ENCODE data around the gene FHIT. TPM values are rescaled to one million over a fixed set of nuclear protein-coding genes. Genes with fewer than 3 reads are reported as not detected.

The FHIT gene
- total and polyA plus RNA-seq, 4 donors: 2.1 to 14.7 (median 6.6) TPM

DNA sequence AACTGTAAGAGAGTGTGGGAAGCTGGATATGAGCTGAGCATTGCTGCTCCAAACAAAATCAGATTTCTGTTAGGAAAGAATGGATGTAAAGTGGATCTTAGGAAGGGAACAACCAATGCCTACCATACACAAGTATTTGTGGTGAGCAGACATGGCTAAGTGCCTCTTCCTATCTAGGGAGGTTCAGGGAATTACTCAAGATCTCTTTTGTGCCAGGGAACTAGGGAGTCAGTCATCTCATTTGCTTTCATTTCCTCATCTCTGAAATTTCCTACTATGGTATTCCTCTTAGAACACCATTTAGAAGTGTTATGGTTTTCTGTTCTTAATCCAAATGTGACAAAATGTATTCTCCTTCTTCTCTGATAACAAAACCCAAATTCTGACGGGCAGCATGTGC, 396.5 kb downstream of the FHIT start:
- DNase-seq (ENCODE audit: low spot score): no peak
- Histone ChIP-seq H3K4me3 (ENCODE audit: low read depth in 1 of 3, low read length in 3 of 3) (no peak overlapping the region), H3K4me1 (ENCODE audit: control insufficient read depth in 4 of 4, insufficient read depth in 4 of 4, low read length in 3 of 4) (no peaks in the 10 kb centered on the region), H3K36me3 (ENCODE audit: control insufficient read depth in 4 of 4, insufficient read depth in 3 of 4, low read depth in 1 of 4, low read length in 3 of 4) (no peaks in the 10 kb centered on the region), H3K27me3 (ENCODE audit: control insufficient read depth in 4 of 4, insufficient read depth in 4 of 4, low read length in 3 of 4) (no peaks in the 10 kb centered on the region), H3K9ac (ENCODE audit: low read depth in 1 of 2, low read length in 2 of 2) (no peak overlapping the region), H3K27ac (ENCODE audit: low read depth in 1 of 2, low read length in 2 of 2) (no peak overlapping the region), H3K9me3 (ENCODE audit: control insufficient read depth in 4 of 4, low read length in 3 of 4) (no peaks in the 10 kb centered on the region)
- TF ChIP-seq HNF4G (IDR thresholded peaks at IDR 0.05): no peak
- TF ChIP-seq ATF3 (IDR thresholded peaks at IDR 0.05): no peak
- no peak for TF ChIP-seq NR2F2 (IDR thresholded peaks at IDR 0.05)
- TF ChIP-seq RAD21 (IDR thresholded peaks at IDR 0.05): no peak
- TF ChIP-seq TAF1 (conservative IDR thresholded peaks at IDR 0.05): no peak
- 92% methylated on average over 1 of the region's 1 CpG for WGBS

DNA sequence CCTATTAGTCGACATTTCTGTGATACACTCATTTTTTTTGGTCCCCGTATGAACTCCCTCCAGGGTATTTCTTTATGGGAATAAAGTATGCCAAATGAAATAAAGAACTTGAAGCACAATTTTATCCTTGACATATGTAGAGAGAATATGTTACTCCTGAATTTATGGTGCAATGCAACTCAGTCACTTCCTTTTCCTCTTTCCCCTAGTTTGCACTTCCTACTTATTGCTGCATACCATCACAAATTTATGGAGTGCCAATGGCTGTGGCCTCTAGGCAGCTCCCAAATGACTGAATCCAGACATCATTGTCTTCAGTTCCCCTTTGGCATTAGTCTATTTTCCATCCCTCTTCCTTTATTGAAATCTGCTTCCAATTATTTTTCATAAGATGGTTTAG, 403.5 kb downstream of the FHIT start:
- Histone ChIP-seq H3K4me3 (ENCODE audit: low read depth in 1 of 3, low read length in 3 of 3) (no peak overlapping the region), H3K27me3 (ENCODE audit: control insufficient read depth in 4 of 4, insufficient read depth in 4 of 4, low read length in 3 of 4) (no peaks in the 10 kb centered on the region), H3K4me1 (ENCODE audit: control insufficient read depth in 4 of 4, insufficient read depth in 4 of 4, low read length in 3 of 4) (no peaks in the 10 kb centered on the region), H3K9ac (ENCODE audit: low read depth in 1 of 2, low read length in 2 of 2) (no peak overlapping the region), H3K36me3 (ENCODE audit: control insufficient read depth in 4 of 4, insufficient read depth in 3 of 4, low read depth in 1 of 4, low read length in 3 of 4) (no peaks in the 10 kb centered on the region), H3K27ac (ENCODE audit: low read depth in 1 of 2, low read length in 2 of 2) (no peak overlapping the region), H3K9me3 (ENCODE audit: control insufficient read depth in 4 of 4, low read length in 3 of 4) (no peaks in the 10 kb centered on the region)
- DNase-seq (ENCODE audit: low spot score): no peak
- WGBS: 63% methylated on average over 2 of the region's 2 CpGs
- TF ChIP-seq HNF4A (conservative IDR thresholded peaks at IDR 0.05) (no peak), NR2F2 (IDR thresholded peaks at IDR 0.05) (no peak), GABPA (IDR thresholded peaks at IDR 0.05 in 1 of 2, conservative IDR thresholded peaks at IDR 0.05 in 1 of 2) (no peak), HNF4G (IDR thresholded peaks at IDR 0.05) (no peak), CTCF (IDR thresholded peaks at IDR 0.05; ENCODE audit: low read depth, low read length, missing input control) (no peak), FOXA1 (IDR thresholded peaks at IDR 0.05) (no peak), SP1 (IDR thresholded peaks at IDR 0.05) (no peak), TAF1 (conservative IDR thresholded peaks at IDR 0.05) (no peak), RXRA (IDR thresholded peaks at IDR 0.05) (no peak)
- TF ChIP-seq, protein P1, sequence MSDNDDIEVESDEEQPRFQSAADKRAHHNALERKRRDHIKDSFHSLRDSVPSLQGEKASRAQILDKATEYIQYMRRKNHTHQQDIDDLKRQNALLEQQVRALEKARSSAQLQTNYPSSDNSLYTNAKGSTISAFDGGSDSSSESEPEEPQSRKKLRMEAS (IDR thresholded peaks at IDR 0.05): no peak

- no peaks in the 10 kb centered on the region for H3K36me3 ChIP-seq (ENCODE audit: control insufficient read depth in 4 of 4, insufficient read depth in 3 of 4, low read depth in 1 of 4, low read length in 3 of 4)
- no peak overlapping the region for H3K9ac ChIP-seq (ENCODE audit: low read depth in 1 of 2, low read length in 2 of 2)
- 84% methylated on average over 1 of the region's 1 CpG for WGBS
Measured at GRCh38 chr3:60844256-60844655, 407.0 kb downstream of the FHIT start.

More at GRCh38 chr3:60844256-60844655, 407.0 kb downstream of the FHIT start:
- peaks cover 2 to 14% (median 10%) of the 10 kb centered on the region in 4 donors for H3K4me1 ChIP-seq (ENCODE audit: control insufficient read depth in 4 of 4, insufficient read depth in 4 of 4, low read length in 3 of 4)
- H3K9me3 ChIP-seq (ENCODE audit: control insufficient read depth in 4 of 4, low read length in 3 of 4): no peaks in the 10 kb centered on the region
- DNase-seq (ENCODE audit: low spot score): no peak
- H3K27ac ChIP-seq (ENCODE audit: low read depth in 1 of 2, low read length in 2 of 2): no peak overlapping the region
- no peaks in the 10 kb centered on the region for H3K27me3 ChIP-seq (ENCODE audit: control insufficient read depth in 4 of 4, insufficient read depth in 4 of 4, low read length in 3 of 4)
- H3K4me3 ChIP-seq (ENCODE audit: low read depth in 1 of 3, low read length in 3 of 3): no peak overlapping the region
- TF ChIP-seq HNF4A (conservative IDR thresholded peaks at IDR 0.05) (no peak), ZBTB33 (IDR thresholded peaks at IDR 0.05) (no peak), ATF3 (IDR thresholded peaks at IDR 0.05) (no peak), FOXA2 (IDR thresholded peaks at IDR 0.05) (no peak), NR2F2 (IDR thresholded peaks at IDR 0.05) (no peak), HNF4G (IDR thresholded peaks at IDR 0.05) (no peak), TAF1 (conservative IDR thresholded peaks at IDR 0.05) (no peak), RAD21 (IDR thresholded peaks at IDR 0.05) (no peak), YY1 (IDR thresholded peaks at IDR 0.05) (no peak), GABPA (IDR thresholded peaks at IDR 0.05 in 1 of 2, conservative IDR thresholded peaks at IDR 0.05 in 1 of 2) (no peak), RXRA (IDR thresholded peaks at IDR 0.05) (no peak), EGR1 (IDR thresholded peaks at IDR 0.05; ENCODE audit: low read depth in 2 of 2) (no peak), SP1 (IDR thresholded peaks at IDR 0.05) (no peak), JUND (IDR thresholded peaks at IDR 0.05) (no peak), FOXA1 (IDR thresholded peaks at IDR 0.05) (no peak)
- TF ChIP-seq, protein P2, sequence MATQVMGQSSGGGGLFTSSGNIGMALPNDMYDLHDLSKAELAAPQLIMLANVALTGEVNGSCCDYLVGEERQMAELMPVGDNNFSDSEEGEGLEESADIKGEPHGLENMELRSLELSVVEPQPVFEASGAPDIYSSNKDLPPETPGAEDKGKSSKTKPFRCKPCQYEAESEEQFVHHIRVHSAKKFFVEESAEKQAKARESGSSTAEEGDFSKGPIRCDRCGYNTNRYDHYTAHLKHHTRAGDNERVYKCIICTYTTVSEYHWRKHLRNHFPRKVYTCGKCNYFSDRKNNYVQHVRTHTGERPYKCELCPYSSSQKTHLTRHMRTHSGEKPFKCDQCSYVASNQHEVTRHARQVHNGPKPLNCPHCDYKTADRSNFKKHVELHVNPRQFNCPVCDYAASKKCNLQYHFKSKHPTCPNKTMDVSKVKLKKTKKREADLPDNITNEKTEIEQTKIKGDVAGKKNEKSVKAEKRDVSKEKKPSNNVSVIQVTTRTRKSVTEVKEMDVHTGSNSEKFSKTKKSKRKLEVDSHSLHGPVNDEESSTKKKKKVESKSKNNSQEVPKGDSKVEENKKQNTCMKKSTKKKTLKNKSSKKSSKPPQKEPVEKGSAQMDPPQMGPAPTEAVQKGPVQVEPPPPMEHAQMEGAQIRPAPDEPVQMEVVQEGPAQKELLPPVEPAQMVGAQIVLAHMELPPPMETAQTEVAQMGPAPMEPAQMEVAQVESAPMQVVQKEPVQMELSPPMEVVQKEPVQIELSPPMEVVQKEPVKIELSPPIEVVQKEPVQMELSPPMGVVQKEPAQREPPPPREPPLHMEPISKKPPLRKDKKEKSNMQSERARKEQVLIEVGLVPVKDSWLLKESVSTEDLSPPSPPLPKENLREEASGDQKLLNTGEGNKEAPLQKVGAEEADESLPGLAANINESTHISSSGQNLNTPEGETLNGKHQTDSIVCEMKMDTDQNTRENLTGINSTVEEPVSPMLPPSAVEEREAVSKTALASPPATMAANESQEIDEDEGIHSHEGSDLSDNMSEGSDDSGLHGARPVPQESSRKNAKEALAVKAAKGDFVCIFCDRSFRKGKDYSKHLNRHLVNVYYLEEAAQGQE (IDR thresholded peaks at IDR 0.05): no peak
- TF ChIP-seq, protein P1 (IDR thresholded peaks at IDR 0.05): no peak

Data from liver (tissue), 9 donors.